Retinal pigment epithelial cell (primary cell): ENCODE measurements around the gene CSF1R.

Source experiments
- DNase-seq: peaks from one replicate; pipeline ENCODE4 v3.0.0-alpha.2; 2010; ENCODE audit warnings: low read depth
- H3K4me3 ChIP-seq: 2 replicates; pipeline ENCODE4 v1.5.1; 2011; ENCODE audit warnings: mild to moderate bottlenecking, low read length, control low read depth, moderate library complexity
- CTCF ChIP-seq: conservative IDR thresholded peaks from 2 replicates; pipeline ENCODE4 v1.5.1; 2011; ENCODE audit warnings: low read depth, low read length, control low read depth, inconsistent platforms

The CSF1R gene

GRCh38 chr5:150081541-150082283 is 4.6 kb downstream of the CSF1R start:
- no peak overlapping the region for H3K4me3 ChIP-seq
- no peak for DNase-seq
- no peak for TF ChIP-seq CTCF

GRCh38 chr5:150080696-150081435 is 5.5 kb downstream of the CSF1R start:
- no peak overlapping the region for H3K4me3 ChIP-seq
- DNase-seq: no peak
- no peak for TF ChIP-seq CTCF

- DNase-seq: no peak
- no peak for TF ChIP-seq CTCF
These were observed 6.4 kb downstream of the CSF1R start for GRCh38 chr5:150079909-150080461.

GRCh38 chr5:150078802-150079689 is 7.3 kb downstream of the CSF1R start:
- no peak for DNase-seq
- no peak overlapping the region for H3K4me3 ChIP-seq
- TF ChIP-seq CTCF: no peak

More at GRCh38 chr5:150079909-150080461, 6.4 kb downstream of the CSF1R start:
- H3K4me3 ChIP-seq: no peak overlapping the region

GRCh38 chr5:150077996-150078801 is 8.2 kb downstream of the CSF1R start:
- no peak overlapping the region for H3K4me3 ChIP-seq
- DNase-seq: no peak
- no peak for TF ChIP-seq CTCF

- no peak for TF ChIP-seq CTCF
- no peak for DNase-seq
- no peak overlapping the region for H3K4me3 ChIP-seq
These were observed 9.3 kb downstream of the CSF1R start for GRCh38 chr5:150077060-150077459.
